Transverse colon (tissue), 4 donors: ENCODE measurements around the gene HERC2. TPM values are rescaled to one million over a fixed set of nuclear protein-coding genes. Genes with fewer than 3 reads are reported as not detected.

ENCODE experiments used
- DNase-seq: peaks from one replicate; pipeline ENCODE4 v3.0.0-alpha.2; 2019
- H3K27ac ChIP-seq, 4 donors: fragments of 200-600 bp; sonication (generic); 2 replicates each; pipeline ENCODE4 v1.5.1; 2016 to 2018; ENCODE audit warnings: inconsistent platforms in 4 of 4
- H3K27me3 ChIP-seq: fragments of 200-600 bp; sonication (generic); 2 replicates; pipeline ENCODE4 v1.5.1; 2017; ENCODE audit warnings: inconsistent platforms
- H3K36me3 ChIP-seq, 4 donors: fragments of 200-600 bp; sonication (generic); 2 replicates each; pipeline ENCODE4 v1.5.1; 2017 to 2019; ENCODE audit warnings: inconsistent platforms in 4 of 4
- H3K4me1 ChIP-seq, 4 donors: fragments of 200-600 bp; sonication (generic); 2 replicates each; pipeline ENCODE4 v1.5.1; 2017 to 2020; ENCODE audit warnings: inconsistent platforms in 4 of 4
- H3K4me3 ChIP-seq, 4 donors: fragments of 200-600 bp; sonication (generic); 1 replicate in 1 of 4; 2 replicates in 3 of 4; pipeline versions ENCODE4 v1.5.1 to v1.6.1; 2017 to 2019; ENCODE audit warnings: inconsistent platforms in 4 of 4
- H3K9me3 ChIP-seq, 2 donors: fragments of 200-600 bp; sonication (generic); 2 replicates each; pipeline ENCODE4 v1.5.1; 2017 to 2019; ENCODE audit warnings: inconsistent platforms in 2 of 2
- CTCF ChIP-seq, 5 experiments: fragments of 200-600 bp in 3 of 5; fragments of 450-650 bp in 2 of 5; sonication (generic) in 3 of 5; IDR thresholded peaks; 1 replicate in 2 of 5; 2 replicates in 3 of 5; pipeline ENCODE4 v1.5.1; 2016 to 2017; ENCODE audit warnings: antibody characterized with exemption in 5 of 5, inconsistent platforms in 3 of 5, mild to moderate bottlenecking in 2 of 5, moderate library complexity in 1 of 5
- EP300 ChIP-seq: sonication (generic); formaldehyde crosslinking; IDR thresholded peaks from one replicate; pipeline ENCODE4 v1.6.1; 2017; ENCODE audit warnings: antibody characterized with exemption, low read depth
- POLR2A ChIP-seq: fragments of 450-650 bp; IDR thresholded peaks from one replicate; pipeline ENCODE4 v1.6.1; 2016; ENCODE audit warnings: antibody characterized with exemption, mild to moderate bottlenecking, moderate library complexity
- POLR2AphosphoS5 ChIP-seq, 3 donors: sonication (generic); formaldehyde crosslinking; IDR thresholded peaks; one replicate each; pipeline ENCODE4 v1.6.1; 2016; ENCODE audit warnings: antibody characterized with exemption in 3 of 3
- WGBS, 2 donors: methylation state at CpG; one replicate each; pipeline ENCODE4 v1.1.5; 2018; ENCODE audit warnings: low coverage in 1 of 2; 5-methylcytosine and 5-hydroxymethylcytosine counted together
- in situ Hi-C, 4 donors: fragments of 200-750 bp; cut with MboI; loops; one replicate each; pipeline versions ENCODE4 v1.15.0 to v1.15.1; 2017; ENCODE audit warnings: low sequenced_read_pairs in 3 of 4, low pct_ligation_motif_present in 1 of 4, low pct_unique_long_range_greater_than_20kb in 1 of 4
- intact Hi-C: fragments of 100-400 bp; cut with DNase I; formaldehyde crosslinking; loops from one replicate; pipeline ENCODE4 v1.15.1; 2023; ENCODE audit warnings: low total_unique reads
- total RNA-seq, 4 donors: library from RNA; depleted of rRNA; stranded (reverse); fragments of >200 nt; gene quantifications; one replicate each; pipeline ENCODE4 v1.1.0, GENCODE V29; 2016

HERC2 gene
- total RNA-seq, 4 donors from 2014 or later, result 64.9 to 182 (median 83.7) TPM

GRCh38 chr15:28267727-28268126, 54.3 kb downstream of the HERC2 start:
- intact Hi-C loops, result no loop called here
- DNase-seq, result no peak
- no peaks in the 10 kb centered on the region for H3K27me3 ChIP-seq
- H3K4me1 ChIP-seq, result no peaks in the 10 kb centered on the region
- no peak overlapping the region for H3K4me3 ChIP-seq
- no peak for TF ChIP-seq POLR2A
- TF ChIP-seq EP300, result no peak
- TF ChIP-seq CTCF (IDR thresholded peaks at IDR 0.05), result no peak
- no peak for TF ChIP-seq POLR2AphosphoS5 (IDR thresholded peaks at IDR 0.05)
- H3K36me3 ChIP-seq, result peaks cover 0 to 44% (median 18%) of the 10 kb centered on the region in 4 donors
- in situ Hi-C loops, result loop anchor here in 1 of 4 donors (25.0 kb wide), 1 partner anchor 105 kb away; no protein-coding TSS in a partner anchor
- H3K9me3 ChIP-seq, result no peaks in the 10 kb centered on the region
- H3K27ac ChIP-seq, result no peak overlapping the region

- 90% methylated on average over 29 of the region's 29 CpGs; no CpG with 5 or more reads in 1 of the 2 donors for WGBS, 2 donors
- DNase-seq, result no peak
- Histone ChIP-seq H3K27me3 (no peaks in the 10 kb centered on the region), H3K27ac (no peak overlapping the region), H3K4me3 (no peak overlapping the region), H3K9me3 (no peaks in the 10 kb centered on the region), H3K36me3 (peaks cover 0 to 36% (median 14%) of the 10 kb centered on the region in 4 donors), H3K4me1 (no peaks in the 10 kb centered on the region)
- intact Hi-C loops, result no loop called here
- TF ChIP-seq CTCF (IDR thresholded peaks at IDR 0.05) (no peak), EP300 (no peak), POLR2AphosphoS5 (IDR thresholded peaks at IDR 0.05) (no peak), POLR2A (no peak)
- in situ Hi-C loops, result loop anchor here in 1 of 4 donors (25.0 kb wide), 1 partner anchor 103 kb away; no protein-coding TSS in a partner anchor
Observed at GRCh38 chr15:28265334-28266019, 56.5 kb downstream of the HERC2 start.

- H3K36me3 ChIP-seq, result peaks cover 0 to 31% (median 13%) of the 10 kb centered on the region in 4 donors
- no peak for DNase-seq
- no peak overlapping the region for H3K27ac ChIP-seq
- H3K4me3 ChIP-seq, result no peak overlapping the region
- in situ Hi-C loops, result loop anchor here in 1 of 4 donors (25.0 kb wide), 1 partner anchor 102 kb away; no protein-coding TSS in a partner anchor
- H3K4me1 ChIP-seq, result no peaks in the 10 kb centered on the region
- no peaks in the 10 kb centered on the region for H3K27me3 ChIP-seq
- WGBS, 2 donors, result 67 to 90% methylated on average over 2 to 6 of the region's 6 CpGs
- TF ChIP-seq POLR2AphosphoS5 (IDR thresholded peaks at IDR 0.05) (no peak), CTCF (IDR thresholded peaks at IDR 0.05) (no peak), EP300 (no peak), POLR2A (no peak)
- intact Hi-C loops, result no loop called here
- no peaks in the 10 kb centered on the region for H3K9me3 ChIP-seq
Observed at GRCh38 chr15:28264166-28264565, 57.8 kb downstream of the HERC2 start.

- Histone ChIP-seq H3K36me3 (peaks cover 0 to 15% (median 6%) of the 10 kb centered on the region in 4 donors), H3K4me3 (no peak overlapping the region), H3K9me3 (no peaks in the 10 kb centered on the region), H3K27me3 (no peaks in the 10 kb centered on the region), H3K4me1 (no peaks in the 10 kb centered on the region), H3K27ac (no peak overlapping the region)
- no peak for TF ChIP-seq EP300
- intact Hi-C loops (no loop called here), in situ Hi-C loops (loop anchor here in 1 of 4 donors (25.0 kb wide), 1 partner anchor 100 kb away; no protein-coding TSS in a partner anchor)
- no peak for DNase-seq
Observed at GRCh38 chr15:28262438-28262837, 59.5 kb downstream of the HERC2 start.
